C4-2B (cell line): ENCODE data around the gene TFIP11.

Experiments used
- ZFX ChIP-seq: fragments of 450-650 bp; IDR thresholded peaks from 2 replicates; pipeline ENCODE4 v1.6.1; 2017
- TF ChIP-seq, protein P1 (sequence below): fragments of 450-650 bp; conservative IDR thresholded peaks from 2 replicates; pipeline ENCODE4 v1.5.1; 2017; ENCODE audit warnings: mild to moderate bottlenecking

DNA sequence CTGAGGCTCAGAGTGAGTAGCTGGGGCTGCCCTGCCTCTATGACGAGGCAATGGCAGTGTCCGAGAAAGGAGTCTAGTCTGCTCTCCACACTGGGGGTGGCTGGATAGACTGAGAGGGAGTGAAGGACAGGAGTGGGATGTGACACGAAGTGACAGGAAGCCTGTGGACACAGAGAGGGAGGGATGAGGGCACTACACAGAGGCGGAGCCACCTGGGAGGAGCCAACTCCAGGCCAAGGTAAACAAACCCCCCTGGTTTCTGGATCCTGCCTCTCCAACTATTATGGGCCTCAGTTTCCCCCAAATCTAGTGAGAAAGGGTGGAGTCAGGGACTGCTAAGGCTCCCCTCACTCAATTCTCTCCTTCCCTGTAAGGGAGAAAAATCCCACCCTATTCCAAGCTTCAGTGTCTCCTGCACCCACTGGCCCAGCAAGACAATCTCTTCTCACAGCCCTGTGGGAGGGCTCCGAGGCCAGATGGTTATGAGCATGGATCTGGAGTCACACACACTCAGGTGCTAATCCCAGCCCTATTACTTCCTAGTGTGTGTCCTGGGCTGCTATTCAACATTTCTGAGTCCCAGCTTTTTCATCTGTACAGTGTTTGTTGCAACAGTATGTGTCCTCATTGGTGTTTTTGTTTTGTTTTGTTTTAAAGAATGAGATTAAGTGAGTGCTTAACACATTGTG is 58.3 kb downstream of the TFIP11 start:
- no peak for TF ChIP-seq ZFX
- TF ChIP-seq, protein P1, sequence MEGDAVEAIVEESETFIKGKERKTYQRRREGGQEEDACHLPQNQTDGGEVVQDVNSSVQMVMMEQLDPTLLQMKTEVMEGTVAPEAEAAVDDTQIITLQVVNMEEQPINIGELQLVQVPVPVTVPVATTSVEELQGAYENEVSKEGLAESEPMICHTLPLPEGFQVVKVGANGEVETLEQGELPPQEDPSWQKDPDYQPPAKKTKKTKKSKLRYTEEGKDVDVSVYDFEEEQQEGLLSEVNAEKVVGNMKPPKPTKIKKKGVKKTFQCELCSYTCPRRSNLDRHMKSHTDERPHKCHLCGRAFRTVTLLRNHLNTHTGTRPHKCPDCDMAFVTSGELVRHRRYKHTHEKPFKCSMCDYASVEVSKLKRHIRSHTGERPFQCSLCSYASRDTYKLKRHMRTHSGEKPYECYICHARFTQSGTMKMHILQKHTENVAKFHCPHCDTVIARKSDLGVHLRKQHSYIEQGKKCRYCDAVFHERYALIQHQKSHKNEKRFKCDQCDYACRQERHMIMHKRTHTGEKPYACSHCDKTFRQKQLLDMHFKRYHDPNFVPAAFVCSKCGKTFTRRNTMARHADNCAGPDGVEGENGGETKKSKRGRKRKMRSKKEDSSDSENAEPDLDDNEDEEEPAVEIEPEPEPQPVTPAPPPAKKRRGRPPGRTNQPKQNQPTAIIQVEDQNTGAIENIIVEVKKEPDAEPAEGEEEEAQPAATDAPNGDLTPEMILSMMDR = no peak
